Heart left ventricle (tissue), 16 donors: ENCODE results near the gene PDE5A. TPM values are rescaled to one million over a fixed set of nuclear protein-coding genes. Genes with fewer than 3 reads are reported as not detected.

Experiments used
- ATAC-seq, 4 donors: fragments of 200-7000 bp; cut with Tn5 transposase; one replicate each; pipeline ENCODE4 v1.9.1; 2020 to 2022; ENCODE audit warnings: moderate library complexity in 4 of 4, mild to moderate bottlenecking in 3 of 4, moderate number of reproducible peaks in 1 of 4
- DNase-seq, 5 donors: peaks; one replicate each; pipeline ENCODE4 v3.0.0-alpha.2; 2020
- H3K27ac ChIP-seq, 12 donors: fragments of 200-600 bp; sonication (generic) in 4 of 12; one replicate each; pipeline versions ENCODE4 v1.5.0 to v1.8.0; 2016 to 2022; ENCODE audit warnings: mild to moderate bottlenecking in 2 of 12
- H3K27me3 ChIP-seq, 9 donors: fragments of 200-600 bp; sonication (generic) in 2 of 9; one replicate each; pipeline versions ENCODE4 v1.5.1 to v1.8.0; 2016 to 2022; ENCODE audit warnings: mild to moderate bottlenecking in 3 of 9
- H3K36me3 ChIP-seq, 9 donors: fragments of 200-600 bp; sonication (generic) in 2 of 9; one replicate each; pipeline versions ENCODE4 v1.5.0 to v1.8.0; 2018 to 2022; ENCODE audit warnings: mild to moderate bottlenecking in 2 of 9
- H3K4me1 ChIP-seq, 12 donors: fragments of 200-600 bp; sonication (generic) in 4 of 12; one replicate each; pipeline versions ENCODE4 v1.5.0 to v1.8.0; 2016 to 2022; ENCODE audit warnings: mild to moderate bottlenecking in 3 of 12
- H3K4me3 ChIP-seq, 12 donors: fragments of 200-600 bp; sonication (generic) in 4 of 12; one replicate each; pipeline versions ENCODE4 v1.5.0 to v1.8.0; 2017 to 2022; ENCODE audit warnings: mild to moderate bottlenecking in 9 of 12, moderate library complexity in 4 of 12
- H3K9me3 ChIP-seq, 12 donors: fragments of 200-600 bp; sonication (generic) in 4 of 12; one replicate each; pipeline versions ENCODE4 v1.5.0 to v1.8.0; 2016 to 2022; ENCODE audit warnings: mild to moderate bottlenecking in 1 of 12
- POLR2A ChIP-seq, 2 donors: fragments of 450-650 bp; IDR thresholded peaks; one replicate each; pipeline ENCODE4 v1.6.1; 2017; ENCODE audit warnings: antibody characterized with exemption in 2 of 2, mild to moderate bottlenecking in 2 of 2, moderate library complexity in 2 of 2
- WGBS, 4 donors: extraction: QIAGEN DNeasy Blood & Tissue Kit in 2 of 4; methylation state at CpG; one replicate each; pipeline versions ENCODE4 v1.1.5 to v1.1.7; 2013 to 2018; 5-methylcytosine and 5-hydroxymethylcytosine counted together
- intact Hi-C, 10 donors: fragments of 100-400 bp; cut with DNase I; formaldehyde crosslinking; loops; one replicate each; pipeline versions ENCODE4 v1.11.1 to v1.14.2; 2022
- polyA plus RNA-seq, 2 donors: library from polyadenylated mRNA; stranded (reverse); fragments of 200-250 nt; gene quantifications; one replicate each; pipeline ENCODE4 v1.2.3, GENCODE V29; 2013
- total RNA-seq, 9 donors: library from RNA; depleted of rRNA in 2 of 9; stranded (reverse); fragments of >200 nt in 2 of 9; fragmentation: NEBNext Ultra II Directional in 3 of 9; extraction: Animal tissue kit (Norgen Biotek cat#: 25700) in 3 of 9; gene quantifications; one replicate each; pipeline versions ENCODE4 v1.1.0 to v1.2.4, GENCODE V29; 2016 to 2023
- TF ChIP-seq, protein P1 (sequence below), 12 donors: fragments of 200-600 bp; sonication (generic) in 4 of 12; IDR thresholded peaks; one replicate each; pipeline versions ENCODE4 v1.5.0 to v1.8.0; 2018 to 2022; ENCODE audit warnings: antibody characterized with exemption in 12 of 12, mild to moderate bottlenecking in 5 of 12
- donor health status: ischemic (EF 13 %, LVEDD 7.1; RV severe dilation, severe dysfunction).
- donor health status: healthy with polysubstance abuse.
- donor health status: DM: no; HTN: yes; CAD: no.
- donor health status: DM: no; HTN: no; CAD: no.
- donor health status: ischemic (EF 25% LVEDD 6.9; RV normal size, moderate dysfunction).
- donor health status: ischemic (EF 25% LVEDD 5.7; RV mildly dilated, moderate dysfunction).
- donor health status: healthy.
- donor health status: DM: yes; HTN: yes; CAD: no.
- donor health status: ischemic (EF 35%, LVEDD 5.7; RV mildly dilated, moderate dysfunction).
- donor health status: nonischemic (EF 11% LVEDD 7.7; RV severe dilation, severe dysfunction).
- donor health status: DM: yes; HTN: yes; CAD: no.
- donor health status: PGD.
- donor health status: ischemic (EF 29% LVEDD 5.4; RV normal size, mild dysfunction).
- donor health status: nonischemic (EF 23%, LVEDD 6.1; RV moderate dilation, normal function).

The PDE5A gene
- total and polyA plus RNA-seq, 11 donors = 1.6 to 20.6 (median 7.3) TPM

DNA sequence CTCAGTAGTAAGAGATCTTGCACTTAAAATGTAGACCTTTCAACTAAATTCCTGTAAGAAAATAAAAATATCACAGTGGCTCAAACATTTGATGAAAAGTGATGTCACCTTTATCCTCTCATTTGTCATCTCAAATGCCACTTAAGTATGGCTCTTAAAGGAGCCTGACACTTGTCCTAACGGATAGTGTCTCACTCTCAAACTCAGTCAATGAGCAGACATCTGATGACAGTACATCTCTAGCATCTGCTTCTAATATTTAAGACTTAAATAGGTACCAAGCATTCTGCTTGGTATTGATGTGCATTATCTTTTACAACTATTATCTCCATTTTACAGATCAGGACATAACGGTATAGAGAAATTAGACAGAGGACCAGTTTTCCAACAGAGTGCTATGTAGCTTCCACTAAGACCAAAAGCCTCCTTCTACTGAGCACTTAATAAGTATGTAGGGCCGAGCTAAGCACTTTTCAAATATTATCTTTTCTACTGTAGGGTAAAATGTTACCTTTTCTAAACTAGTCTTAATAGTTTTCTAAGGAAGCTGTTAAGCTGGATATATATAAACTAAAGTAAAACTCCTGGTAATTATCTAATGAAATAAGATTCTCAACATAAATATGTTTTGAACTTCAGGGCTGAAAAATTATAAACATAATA, 110.2 kb downstream of the PDE5A start:
- WGBS, 4 donors = 76 to 85% (median 84%) methylated on average over 3 of the region's 3 CpGs
- Histone ChIP-seq H3K27me3 (no peaks in the 10 kb centered on the region), H3K27ac (peak overlapping the region in 11 of 12 donors; percentile 1 to 82 (median 38)), H3K4me1 (peaks cover 0 to 41% (median 0%) of the 10 kb centered on the region in 12 donors), H3K36me3 (peaks cover 0 to 97% (median 62%) of the 10 kb centered on the region in 9 donors), H3K9me3 (no peaks in the 10 kb centered on the region), H3K4me3 (no peak overlapping the region)
- ATAC-seq (peak in 1 of 4 donors; percentile 6), DNase-seq (no peak)
- intact Hi-C loops = no loop called here
- TF ChIP-seq, protein P1, sequence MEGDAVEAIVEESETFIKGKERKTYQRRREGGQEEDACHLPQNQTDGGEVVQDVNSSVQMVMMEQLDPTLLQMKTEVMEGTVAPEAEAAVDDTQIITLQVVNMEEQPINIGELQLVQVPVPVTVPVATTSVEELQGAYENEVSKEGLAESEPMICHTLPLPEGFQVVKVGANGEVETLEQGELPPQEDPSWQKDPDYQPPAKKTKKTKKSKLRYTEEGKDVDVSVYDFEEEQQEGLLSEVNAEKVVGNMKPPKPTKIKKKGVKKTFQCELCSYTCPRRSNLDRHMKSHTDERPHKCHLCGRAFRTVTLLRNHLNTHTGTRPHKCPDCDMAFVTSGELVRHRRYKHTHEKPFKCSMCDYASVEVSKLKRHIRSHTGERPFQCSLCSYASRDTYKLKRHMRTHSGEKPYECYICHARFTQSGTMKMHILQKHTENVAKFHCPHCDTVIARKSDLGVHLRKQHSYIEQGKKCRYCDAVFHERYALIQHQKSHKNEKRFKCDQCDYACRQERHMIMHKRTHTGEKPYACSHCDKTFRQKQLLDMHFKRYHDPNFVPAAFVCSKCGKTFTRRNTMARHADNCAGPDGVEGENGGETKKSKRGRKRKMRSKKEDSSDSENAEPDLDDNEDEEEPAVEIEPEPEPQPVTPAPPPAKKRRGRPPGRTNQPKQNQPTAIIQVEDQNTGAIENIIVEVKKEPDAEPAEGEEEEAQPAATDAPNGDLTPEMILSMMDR (IDR thresholded peaks at IDR 0.05) = no peak
- TF ChIP-seq POLR2A (IDR thresholded peaks at IDR 0.05) = no peak

DNA sequence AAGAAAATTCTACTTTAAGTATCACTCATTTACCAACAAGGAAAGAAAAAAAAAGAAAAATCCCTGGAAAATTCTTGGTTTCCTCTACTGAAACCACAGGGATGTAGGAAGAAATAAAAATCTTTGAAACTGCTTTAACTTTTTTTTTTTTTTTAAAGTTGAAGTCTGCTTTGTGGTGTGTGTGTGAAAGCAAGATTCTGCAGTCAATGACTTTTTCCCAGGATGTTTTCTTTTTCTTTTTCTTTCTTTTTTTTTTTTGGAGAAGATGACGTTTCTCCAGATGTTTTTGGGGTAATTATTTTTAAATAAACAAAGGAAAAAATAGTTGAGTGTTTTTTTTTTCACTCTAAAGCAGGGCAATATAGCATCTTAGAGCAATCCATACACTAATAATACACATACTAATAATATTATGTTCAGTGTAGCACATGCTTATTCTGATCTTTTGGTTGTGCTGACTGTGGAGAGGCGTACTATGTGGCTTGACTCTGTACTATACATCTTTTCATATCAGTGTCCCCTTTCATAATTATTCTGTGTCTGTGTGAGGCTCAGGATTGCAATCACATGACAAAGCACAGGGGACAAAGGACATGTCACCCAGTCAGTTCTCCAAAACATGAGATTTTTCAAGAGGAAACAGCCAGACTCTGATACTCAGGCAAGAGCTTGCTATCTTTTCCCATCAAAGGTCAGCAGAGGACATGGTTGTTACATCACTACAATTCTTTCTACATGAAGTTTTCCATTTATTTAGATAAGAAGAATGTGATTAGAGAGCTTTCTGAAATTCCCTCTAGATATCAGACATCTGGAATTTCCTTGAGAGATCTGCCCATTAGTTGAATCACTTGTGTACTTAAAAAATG, 111.0 kb downstream of the PDE5A start:
- Histone ChIP-seq H3K4me3 (no peak overlapping the region), H3K9me3 (no peaks in the 10 kb centered on the region), H3K36me3 (peaks cover 0 to 97% (median 69%) of the 10 kb centered on the region in 9 donors), H3K4me1 (peaks cover 0 to 41% (median 0%) of the 10 kb centered on the region in 12 donors), H3K27ac (peak overlapping the region; percentile 25 to 82 (median 51)), H3K27me3 (no peaks in the 10 kb centered on the region)
- ATAC-seq (peak; percentile 58 to 83 (median 74)), DNase-seq (peak in 2 of 5 donors; percentile 21 to 33)
- intact Hi-C loops = no loop called here
- TF ChIP-seq, protein P1 (IDR thresholded peaks at IDR 0.05) = no peak
- TF ChIP-seq POLR2A (IDR thresholded peaks at IDR 0.05) = no peak
- 52 to 69% (median 61%) methylated on average over 2 of the region's 2 CpGs for WGBS, 4 donors

DNA sequence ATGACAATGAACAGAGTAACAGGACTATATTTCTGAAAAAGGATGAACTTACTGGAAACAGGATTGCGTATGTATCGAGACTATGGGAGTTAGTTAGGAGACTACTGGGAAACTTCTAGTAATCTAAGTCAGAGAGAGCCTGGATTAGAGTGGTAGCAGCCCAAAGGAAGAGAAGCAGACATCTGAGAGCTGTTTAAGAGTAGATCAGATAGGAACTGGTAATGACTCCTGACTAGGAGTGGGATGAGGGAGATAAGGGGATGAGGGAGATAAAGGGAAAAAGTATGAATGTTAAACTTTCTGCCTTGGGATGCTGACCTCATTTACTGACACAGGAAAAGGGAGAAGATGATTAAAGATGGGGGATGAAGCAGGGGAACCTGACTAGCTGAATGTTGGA, 116.2 kb downstream of the PDE5A start:
- DNase-seq = no peak
- ATAC-seq = no peak
- intact Hi-C loops = no loop called here
- Histone ChIP-seq H3K36me3 (peaks cover 0 to 99% (median 50%) of the 10 kb centered on the region in 9 donors), H3K9me3 (no peaks in the 10 kb centered on the region), H3K27me3 (no peaks in the 10 kb centered on the region), H3K4me1 (peaks cover 0 to 26% (median 2%) of the 10 kb centered on the region in 12 donors), H3K27ac (peak overlapping the region in 2 of 12 donors; percentile 15 to 66), H3K4me3 (no peak overlapping the region)
- WGBS, 4 donors = 97 to 99% (median 99%) methylated on average over 2 of the region's 2 CpGs
- TF ChIP-seq POLR2A (IDR thresholded peaks at IDR 0.05) = no peak
- TF ChIP-seq, protein P1 (IDR thresholded peaks at IDR 0.05) = no peak
